Measurements from ENCODE around the gene ZC2HC1B. TPM values are rescaled to one million over a fixed set of nuclear protein-coding genes. Genes with fewer than 3 reads are reported as not detected.
"Not testable (repeated sequence)": the region's sequence is repeated elsewhere in the genome, so short reads cannot be mapped to it uniquely, and the experiment has no call there.

The ZC2HC1B gene
- total RNA-seq, 4 donors from 2014 or later: 1.2 TPM; not detected in 3

DNA sequence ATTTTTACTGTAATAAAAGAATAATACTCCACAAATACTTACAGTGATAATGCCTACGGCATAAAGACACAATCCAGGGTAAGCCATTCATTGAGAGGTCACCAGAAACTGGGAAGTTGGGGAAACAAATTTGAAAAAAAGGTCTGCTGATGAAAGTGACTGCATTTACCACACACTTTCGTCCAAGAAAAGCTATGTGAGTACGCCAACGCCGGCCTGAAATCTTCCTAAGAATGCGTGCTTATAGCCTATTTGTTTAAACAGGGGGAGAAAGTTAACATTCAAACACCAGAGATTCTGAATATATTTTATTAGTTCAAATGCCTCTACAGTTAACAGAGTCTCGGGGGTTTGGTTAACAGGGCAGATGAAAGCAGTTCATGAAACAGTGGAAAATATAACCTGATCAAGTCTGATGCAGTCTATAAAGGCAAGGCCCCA is 21.8 kb upstream of the ZC2HC1B start:
- DNase-seq (ENCODE audit: low spot score in 2 of 2): no peak
- TF ChIP-seq, protein P1, sequence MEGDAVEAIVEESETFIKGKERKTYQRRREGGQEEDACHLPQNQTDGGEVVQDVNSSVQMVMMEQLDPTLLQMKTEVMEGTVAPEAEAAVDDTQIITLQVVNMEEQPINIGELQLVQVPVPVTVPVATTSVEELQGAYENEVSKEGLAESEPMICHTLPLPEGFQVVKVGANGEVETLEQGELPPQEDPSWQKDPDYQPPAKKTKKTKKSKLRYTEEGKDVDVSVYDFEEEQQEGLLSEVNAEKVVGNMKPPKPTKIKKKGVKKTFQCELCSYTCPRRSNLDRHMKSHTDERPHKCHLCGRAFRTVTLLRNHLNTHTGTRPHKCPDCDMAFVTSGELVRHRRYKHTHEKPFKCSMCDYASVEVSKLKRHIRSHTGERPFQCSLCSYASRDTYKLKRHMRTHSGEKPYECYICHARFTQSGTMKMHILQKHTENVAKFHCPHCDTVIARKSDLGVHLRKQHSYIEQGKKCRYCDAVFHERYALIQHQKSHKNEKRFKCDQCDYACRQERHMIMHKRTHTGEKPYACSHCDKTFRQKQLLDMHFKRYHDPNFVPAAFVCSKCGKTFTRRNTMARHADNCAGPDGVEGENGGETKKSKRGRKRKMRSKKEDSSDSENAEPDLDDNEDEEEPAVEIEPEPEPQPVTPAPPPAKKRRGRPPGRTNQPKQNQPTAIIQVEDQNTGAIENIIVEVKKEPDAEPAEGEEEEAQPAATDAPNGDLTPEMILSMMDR (IDR thresholded peaks at IDR 0.05): no peak
- TF ChIP-seq EP300 (IDR thresholded peaks at IDR 0.05) (no peak), POLR2A (IDR thresholded peaks at IDR 0.05) (no peak)
- Histone ChIP-seq H3K27ac (peak overlapping the region; percentile 93 to 99 (median 97)), H3K4me1 (peaks cover 0 to 32% (median 17%) of the 10 kb centered on the region in 4 donors), H3K4me3 (peak overlapping the region; percentile 71 to 93 (median 82)), H3K27me3 (no peaks in the 10 kb centered on the region), H3K36me3 (peaks cover 0 to 31% (median 9%) of the 10 kb centered on the region in 3 donors), H3K9me3 (no peaks in the 10 kb centered on the region)
- 11 to 17% methylated on average over 7 of the region's 7 CpGs for WGBS, 2 donors

DNA sequence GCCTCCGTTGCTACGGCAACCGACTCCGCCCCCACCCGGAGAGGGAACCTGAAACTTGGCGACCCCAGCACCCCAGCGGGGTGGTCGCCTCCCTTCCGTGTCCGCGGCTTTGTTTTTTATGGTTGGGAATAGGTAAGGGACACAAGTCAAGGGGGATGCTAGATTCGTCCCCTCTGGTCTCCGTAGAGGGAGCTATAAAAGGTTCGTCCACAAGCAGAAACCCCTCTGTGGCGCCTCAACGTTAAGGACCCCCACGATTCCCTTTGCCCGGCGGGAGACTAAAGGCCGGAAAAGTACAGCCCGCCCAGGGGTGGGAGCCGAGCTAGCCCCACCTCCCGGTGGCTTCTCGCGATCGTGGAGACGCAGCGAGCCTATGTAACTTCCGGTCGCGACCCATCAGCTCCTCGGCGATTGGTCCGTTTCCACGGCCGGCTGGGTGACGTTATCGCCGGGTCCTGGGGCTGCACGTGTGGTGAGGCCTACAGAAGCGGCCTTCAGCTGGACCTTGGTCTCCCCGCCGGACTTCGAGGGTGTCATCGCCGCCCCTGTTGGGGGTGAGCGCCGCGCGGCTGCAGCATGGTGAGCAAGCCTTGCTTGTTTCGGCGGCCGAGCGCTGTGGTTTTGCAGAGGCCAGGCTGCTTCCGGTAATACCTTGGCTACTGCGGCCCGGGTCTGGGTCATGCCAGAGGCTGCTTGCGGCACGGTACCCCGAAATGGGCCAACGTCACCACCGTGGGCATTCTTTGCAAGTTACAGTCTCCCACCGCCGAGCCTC is 21.2 kb upstream of the ZC2HC1B start, which contains the start of gene LTV1:
LTV1 (plus strand) TSS at position 437 of the 775 bp plus-strand sequence; CDS start at position 577, 140 bp downstream.
- DNase-seq (ENCODE audit: low spot score in 2 of 2): peak; percentile 90 to 93
- Histone ChIP-seq H3K9me3 (no peaks in the 10 kb centered on the region), H3K4me1 (peaks cover 0 to 32% (median 17%) of the 10 kb centered on the region in 4 donors), H3K4me3 (peak within 1 kb of the TSS; percentile 71 to 93 (median 82)), H3K36me3 (peaks cover 0 to 37% (median 15%) of the 10 kb centered on the region in 3 donors), H3K27me3 (no peaks in the 10 kb centered on the region), H3K27ac (peak within 1 kb of the TSS; percentile 93 to 99 (median 97))
- TF ChIP-seq POLR2A (IDR thresholded peaks at IDR 0.05): peak in 1 of 2 donors; percentile 71
- TF ChIP-seq, protein P1 (IDR thresholded peaks at IDR 0.05): peak in 3 of 5 experiments; percentile 13 to 42 (median 25)
- peak; percentile 50 to 84 for TF ChIP-seq EP300 (IDR thresholded peaks at IDR 0.05)
- 0% methylated on average over 49 to 61 of the region's 64 CpGs for WGBS, 2 donors

DNA sequence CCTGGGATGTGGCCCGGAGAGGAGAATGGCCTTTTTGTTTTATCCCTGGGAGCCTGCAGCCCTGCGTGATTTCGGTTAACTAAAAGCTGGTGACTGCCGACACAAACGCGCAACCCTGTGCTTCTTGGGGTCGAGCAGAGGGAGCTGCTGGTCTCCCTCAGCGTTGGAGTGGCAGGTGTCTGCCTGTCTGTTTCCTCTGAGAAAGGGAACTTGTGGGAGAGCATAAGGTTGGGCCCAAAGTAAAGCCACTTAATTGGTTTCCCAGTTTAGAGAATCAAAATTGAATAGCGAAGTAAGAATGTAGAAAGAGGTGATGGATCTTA is 20.6 kb upstream of the ZC2HC1B start:
- peak overlapping the region; percentile 93 to 99 (median 97) for H3K27ac ChIP-seq
- no peak for DNase-seq (ENCODE audit: low spot score in 2 of 2)
- H3K4me3 ChIP-seq: peak overlapping the region; percentile 71 to 93 (median 82)
- H3K36me3 ChIP-seq: peaks cover 0 to 42% (median 16%) of the 10 kb centered on the region in 3 donors
- no peaks in the 10 kb centered on the region for H3K9me3 ChIP-seq
- H3K27me3 ChIP-seq: no peaks in the 10 kb centered on the region
- 0% methylated on average over 9 of the region's 9 CpGs for WGBS, 2 donors
- H3K4me1 ChIP-seq: peaks cover 0 to 31% (median 17%) of the 10 kb centered on the region in 4 donors
- TF ChIP-seq EP300 (IDR thresholded peaks at IDR 0.05): no peak

DNA sequence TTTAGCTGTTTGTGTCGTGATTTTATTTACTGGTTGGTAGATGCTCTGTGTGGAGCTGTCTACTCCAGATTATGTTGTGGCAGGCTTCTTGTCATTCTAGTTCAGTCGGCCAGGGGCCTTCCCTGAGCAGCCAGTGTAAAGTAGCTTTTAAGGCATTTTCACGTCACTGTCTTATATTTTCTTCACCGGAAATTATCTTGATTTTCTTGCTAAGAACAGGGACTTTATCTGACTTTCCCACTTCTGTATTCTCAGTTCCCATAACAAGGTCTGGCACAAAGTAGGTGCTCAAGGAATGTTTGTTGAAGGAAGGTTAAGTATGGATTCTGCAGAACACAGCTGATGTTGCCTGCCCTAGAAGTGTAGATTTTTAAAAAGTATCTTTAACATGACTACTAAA is 20.3 kb upstream of the ZC2HC1B start:
- 14 to 20% methylated on average over 4 of the region's 4 CpGs for WGBS, 2 donors
- Histone ChIP-seq H3K4me3 (peak overlapping the region; percentile 71 to 93 (median 82)), H3K4me1 (peaks cover 0 to 28% (median 17%) of the 10 kb centered on the region in 4 donors), H3K27me3 (no peaks in the 10 kb centered on the region), H3K36me3 (peaks cover 0 to 46% (median 16%) of the 10 kb centered on the region in 3 donors), H3K9me3 (no peaks in the 10 kb centered on the region), H3K27ac (peak overlapping the region in 3 of 4 donors; percentile 95 to 99 (median 99))
- DNase-seq (ENCODE audit: low spot score in 2 of 2): no peak
- TF ChIP-seq, protein P1 (IDR thresholded peaks at IDR 0.05): no peak
- TF ChIP-seq POLR2A (IDR thresholded peaks at IDR 0.05): no peak
- no peak for TF ChIP-seq EP300 (IDR thresholded peaks at IDR 0.05)

DNA sequence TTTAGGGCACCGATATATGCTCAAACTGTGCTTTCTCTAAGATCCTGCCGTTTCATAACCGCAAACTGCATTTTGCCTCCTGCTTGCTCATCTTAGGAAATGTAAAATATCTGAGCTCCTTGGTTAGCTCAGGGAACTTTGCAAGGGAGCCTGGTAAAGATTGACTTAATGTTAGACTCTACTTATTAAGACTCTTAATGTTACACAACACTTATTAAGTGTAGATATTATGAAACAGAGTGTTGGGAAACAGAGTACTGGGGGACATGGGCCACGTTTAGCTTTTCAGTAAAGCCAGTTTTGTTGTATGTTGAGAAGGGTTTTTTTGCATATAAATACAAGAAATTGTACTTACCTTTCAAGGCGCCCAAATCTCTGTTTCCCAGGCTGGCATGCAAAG is 19.2 kb upstream of the ZC2HC1B start:
- no peaks in the 10 kb centered on the region for H3K27me3 ChIP-seq
- TF ChIP-seq POLR2A (IDR thresholded peaks at IDR 0.05) (no peak), EP300 (IDR thresholded peaks at IDR 0.05) (no peak)
- TF ChIP-seq, protein P1 (IDR thresholded peaks at IDR 0.05): no peak
- no peak overlapping the region for H3K4me3 ChIP-seq
- peaks cover 0 to 56% (median 16%) of the 10 kb centered on the region in 3 donors for H3K36me3 ChIP-seq
- DNase-seq (ENCODE audit: low spot score in 2 of 2): no peak
- H3K9me3 ChIP-seq: no peaks in the 10 kb centered on the region
- H3K4me1 ChIP-seq: peaks cover 0 to 25% (median 17%) of the 10 kb centered on the region in 4 donors
- WGBS, 2 donors: 87 to 89% methylated on average over 5 of the region's 5 CpGs
- H3K27ac ChIP-seq: no peak overlapping the region

DNA sequence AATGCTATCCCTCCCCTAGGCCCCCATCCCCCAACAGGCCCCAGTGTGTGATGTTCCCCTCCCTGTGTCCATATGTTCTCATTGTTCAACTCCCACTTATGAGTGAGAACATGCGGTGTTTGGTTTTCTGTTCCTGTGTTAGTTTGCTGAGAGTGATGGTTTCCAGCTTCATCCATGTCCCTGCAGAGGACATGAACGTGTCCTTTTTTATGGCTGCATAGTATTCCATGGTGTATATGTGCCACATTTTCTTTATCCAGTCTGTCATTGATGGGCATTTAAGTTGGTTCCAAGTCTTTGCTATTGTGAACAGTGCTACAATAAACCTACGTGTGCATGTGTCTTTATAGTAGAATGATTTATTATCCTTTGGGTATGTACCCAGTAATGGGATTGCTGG is 12.6 kb upstream of the ZC2HC1B start:
- H3K27me3 ChIP-seq; DNase-seq (ENCODE audit: low spot score in 2 of 2); H3K27ac ChIP-seq; H3K4me3 ChIP-seq; H3K4me1 ChIP-seq: not testable (repeated sequence)
- WGBS, 2 donors: 97 to 98% methylated on average over 3 of the region's 3 CpGs
- peaks cover 0 to 35% (median 4%) of the 10 kb centered on the region in 4 donors for H3K9me3 ChIP-seq
- H3K36me3 ChIP-seq: peaks cover 2 to 100% (median 33%) of the 10 kb centered on the region in 3 donors

- WGBS, 2 donors: 95 to 100% methylated on average over 1 of the region's 1 CpG
- Histone ChIP-seq H3K36me3 (peaks cover 2 to 100% (median 45%) of the 10 kb centered on the region in 3 donors), H3K9me3 (peaks cover 0 to 39% (median 4%) of the 10 kb centered on the region in 4 donors)
- not testable (repeated sequence) for H3K27ac ChIP-seq; H3K27me3 ChIP-seq; H3K4me1 ChIP-seq; DNase-seq (ENCODE audit: low spot score in 2 of 2); H3K4me3 ChIP-seq
These were observed 9.2 kb upstream of the ZC2HC1B start for GRCh38 chr6:143855057-143855456.

- not testable (repeated sequence) for H3K4me1 ChIP-seq; H3K4me3 ChIP-seq; H3K27ac ChIP-seq; H3K27me3 ChIP-seq; DNase-seq (ENCODE audit: low spot score in 2 of 2)
- Histone ChIP-seq H3K36me3 (peaks cover 2 to 100% (median 42%) of the 10 kb centered on the region in 3 donors), H3K9me3 (peaks cover 0 to 39% (median 4%) of the 10 kb centered on the region in 4 donors)
- 96 to 97% methylated on average over 6 of the region's 6 CpGs for WGBS, 2 donors
These were observed 7.5 kb upstream of the ZC2HC1B start for GRCh38 chr6:143856762-143857161.
